HG03039 (cell line): ENCODE measurements around the gene TAGLN.
"Not testable (repeated sequence)": the region's sequence is repeated elsewhere in the genome, so short reads cannot be mapped to it uniquely, and the experiment has no call there.

Source experiments
- ATAC-seq: cut with Tn5 transposase; IDR thresholded peaks from one replicate; pipeline ENCODE4 v1.9.1; 2021; ENCODE audit warnings: mild to moderate bottlenecking, moderate library complexity; ENCODE audit not compliant: unreplicated experiment

Gene TAGLN

DNA sequence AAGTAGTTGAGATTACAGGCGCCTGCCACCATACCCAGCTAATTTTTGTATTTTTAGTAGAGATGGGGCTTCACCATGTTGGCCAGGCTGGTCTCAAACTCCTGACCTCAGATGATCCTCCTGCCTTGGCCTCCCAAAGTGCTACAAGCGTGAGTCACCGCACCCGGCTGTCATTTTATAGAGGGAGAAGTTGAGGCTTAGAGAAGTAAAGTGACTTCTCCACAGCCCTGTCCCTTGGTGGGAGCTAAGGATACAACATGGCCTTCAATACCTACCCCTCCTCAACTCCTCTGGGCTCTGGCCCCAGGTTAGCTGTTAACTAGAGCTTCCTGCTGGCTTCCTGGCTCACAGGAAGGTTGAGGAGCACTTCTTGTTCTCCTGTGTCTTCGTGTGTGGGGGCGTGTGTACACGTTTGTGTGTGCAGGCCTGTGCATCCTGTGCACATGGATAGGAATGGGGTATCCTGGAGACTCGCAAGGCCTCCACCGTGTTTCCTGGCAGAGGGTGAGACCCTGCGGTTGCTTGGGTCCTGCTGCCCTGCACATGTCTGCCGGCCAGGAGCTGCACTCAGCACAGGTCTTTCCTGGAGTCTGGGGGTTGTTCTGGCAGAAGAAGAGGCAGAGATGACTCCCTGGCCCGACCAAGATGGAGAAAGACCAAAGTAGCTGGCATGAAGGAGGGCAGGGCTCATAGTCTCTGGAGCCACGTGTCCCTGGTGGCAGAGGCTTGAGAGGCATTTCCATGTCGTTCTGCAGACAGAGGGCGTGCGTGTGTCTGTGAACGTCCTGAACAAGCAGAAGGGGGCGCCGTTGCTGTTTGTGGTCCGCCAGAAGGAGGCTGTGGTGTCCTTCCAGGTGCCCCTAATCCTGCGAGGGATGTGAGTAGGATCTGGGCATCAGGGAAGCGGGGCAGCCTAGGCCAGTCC lies 18.2 kb upstream of the TAGLN start:
- ATAC-seq = no peak

DNA sequence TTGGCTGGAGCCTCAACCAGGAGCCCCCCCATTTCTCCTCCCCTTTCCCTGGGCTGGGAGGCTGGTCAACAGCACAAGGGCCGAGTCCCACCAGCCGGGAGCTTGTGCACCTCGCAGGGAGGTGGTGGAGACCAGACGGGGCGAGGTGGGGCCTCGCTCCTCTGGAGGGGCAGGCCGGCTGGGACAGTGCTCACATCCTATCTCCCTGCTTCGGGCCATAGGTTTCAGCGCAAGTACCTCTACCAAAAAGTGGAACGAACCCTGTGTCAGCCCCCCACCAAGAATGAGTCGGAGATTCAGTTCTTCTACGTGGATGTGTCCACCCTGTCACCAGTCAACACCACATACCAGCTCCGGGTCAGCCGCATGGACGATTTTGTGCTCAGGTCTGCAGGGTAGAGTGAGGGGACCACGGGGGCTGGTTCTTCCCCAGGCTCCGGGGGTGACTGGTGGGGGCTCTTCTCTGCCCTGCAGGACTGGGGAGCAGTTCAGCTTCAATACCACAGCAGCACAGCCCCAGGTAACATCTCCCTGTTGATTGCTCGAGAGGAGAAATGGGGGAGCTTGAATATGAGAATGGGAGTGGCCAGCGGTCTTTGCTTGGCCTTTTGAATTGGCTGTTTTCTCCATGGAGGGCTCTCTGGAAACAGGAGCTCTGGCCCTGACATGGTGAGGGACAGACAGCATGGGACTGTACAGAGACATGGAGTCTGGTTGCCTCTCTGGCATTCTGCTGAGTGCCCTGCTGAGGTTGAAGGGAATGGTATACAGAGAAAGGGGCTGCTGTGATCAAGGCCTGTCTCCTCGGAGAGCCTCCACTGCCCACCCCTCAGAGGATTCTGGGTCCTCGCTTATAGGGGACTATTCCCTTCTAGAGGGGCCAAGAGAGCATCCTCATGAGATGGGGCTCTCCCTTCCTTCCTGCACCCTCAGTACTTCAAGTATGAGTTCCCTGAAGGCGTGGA lies 17.3 kb upstream of the TAGLN start:
- no peak for ATAC-seq

DNA sequence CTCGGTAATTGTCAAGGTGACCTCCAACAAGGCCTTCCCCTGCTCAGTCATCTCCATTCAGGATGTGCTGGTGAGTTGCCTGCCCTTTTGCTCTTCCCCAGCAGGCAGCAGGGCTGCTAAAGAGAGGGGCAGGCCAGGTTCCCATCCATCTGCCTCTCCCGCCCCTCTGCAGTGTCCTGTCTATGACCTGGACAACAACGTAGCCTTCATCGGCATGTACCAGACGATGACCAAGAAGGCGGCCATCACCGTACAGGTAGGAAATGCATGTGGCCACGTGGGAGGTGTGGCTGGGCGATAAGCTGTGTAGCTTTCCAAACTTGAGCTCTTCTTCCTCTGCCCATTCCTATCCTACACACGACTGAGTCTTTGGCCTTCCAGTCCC lies 16.6 kb upstream of the TAGLN start:
- ATAC-seq = no peak

GRCh38 chr11:117183178-117183577 lies 16.0 kb upstream of the TAGLN start:
- not testable (repeated sequence) for ATAC-seq

DNA sequence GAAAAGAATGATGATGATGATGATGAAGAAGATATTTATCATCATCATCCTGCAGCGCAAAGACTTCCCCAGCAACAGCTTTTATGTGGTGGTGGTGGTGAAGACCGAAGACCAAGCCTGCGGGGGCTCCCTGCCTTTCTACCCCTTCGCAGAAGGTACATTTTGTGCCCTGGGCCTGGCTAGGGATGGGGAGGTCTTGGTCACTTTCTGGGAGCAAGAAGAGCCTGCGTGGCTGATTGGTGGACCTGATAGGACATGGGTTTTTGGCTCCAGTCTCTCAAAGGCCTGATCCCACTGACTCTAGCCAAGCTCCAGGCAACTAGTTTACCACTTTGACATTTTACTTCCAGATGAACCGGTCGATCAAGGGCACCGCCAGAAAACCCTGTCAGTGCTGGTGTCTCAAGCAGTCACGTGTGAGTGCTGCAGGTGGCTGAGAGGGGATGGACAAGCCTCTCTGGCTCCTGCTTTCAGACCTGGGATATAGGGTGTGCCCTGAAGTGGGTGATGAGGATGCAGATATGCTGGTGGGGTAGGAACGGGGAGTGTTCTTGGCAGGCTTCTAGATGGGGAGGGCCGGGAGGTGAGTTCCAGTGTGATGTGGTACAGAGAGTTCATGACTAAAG lies 15.3 kb upstream of the TAGLN start:
- ATAC-seq = no peak

- no peak for ATAC-seq
These were observed 13.3 kb upstream of the TAGLN start for GRCh38 chr11:117185736-117186430.

DNA sequence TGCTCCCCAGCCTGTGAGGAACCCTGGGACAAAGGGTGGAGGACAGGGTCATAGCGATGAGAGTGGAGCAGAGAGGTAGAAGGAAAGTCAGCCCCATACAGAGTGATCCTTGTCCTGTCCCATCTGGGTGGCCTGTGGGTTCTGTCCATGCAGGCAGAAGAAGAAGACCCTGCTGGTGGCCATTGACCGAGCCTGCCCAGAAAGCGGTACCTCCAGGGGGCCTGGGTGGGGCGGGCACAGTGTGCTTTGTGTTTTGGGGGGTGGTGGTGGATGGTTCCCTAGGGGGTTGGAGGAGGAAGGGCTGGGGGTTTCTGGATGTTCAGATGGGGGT lies 12.8 kb upstream of the TAGLN start:
- no peak for ATAC-seq

GRCh38 chr11:117187007-117187406 lies 12.2 kb upstream of the TAGLN start:
- no peak for ATAC-seq

- ATAC-seq = no peak
These were observed 11.8 kb upstream of the TAGLN start for GRCh38 chr11:117187428-117187798.

- ATAC-seq = no peak
These were observed 11.2 kb upstream of the TAGLN start for GRCh38 chr11:117187799-117188481.

DNA sequence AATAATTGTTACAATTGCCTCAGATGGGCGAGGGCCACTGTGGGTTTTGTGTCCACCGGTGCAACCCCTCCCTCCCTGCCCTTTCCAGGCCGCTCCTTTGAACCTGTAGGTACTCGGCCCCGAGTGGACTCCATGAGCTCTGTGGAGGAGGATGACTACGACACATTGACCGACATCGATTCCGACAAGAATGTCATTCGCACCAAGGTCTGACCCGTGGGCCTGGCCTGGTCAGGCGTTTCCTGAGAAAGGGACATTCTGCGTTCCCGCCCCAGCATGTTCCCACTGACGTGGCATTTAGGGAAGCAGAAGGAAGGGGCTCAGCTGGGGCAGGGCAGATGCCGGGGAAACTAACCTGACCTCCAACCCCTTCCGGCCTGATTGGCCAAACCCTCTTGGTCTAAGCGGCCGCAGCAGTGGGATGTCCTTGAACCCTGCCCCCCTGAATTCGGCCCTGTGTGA lies 10.5 kb upstream of the TAGLN start:
- ATAC-seq = no peak

- no peak for ATAC-seq
These were observed 9.8 kb upstream of the TAGLN start for GRCh38 chr11:117189191-117189940.

DNA sequence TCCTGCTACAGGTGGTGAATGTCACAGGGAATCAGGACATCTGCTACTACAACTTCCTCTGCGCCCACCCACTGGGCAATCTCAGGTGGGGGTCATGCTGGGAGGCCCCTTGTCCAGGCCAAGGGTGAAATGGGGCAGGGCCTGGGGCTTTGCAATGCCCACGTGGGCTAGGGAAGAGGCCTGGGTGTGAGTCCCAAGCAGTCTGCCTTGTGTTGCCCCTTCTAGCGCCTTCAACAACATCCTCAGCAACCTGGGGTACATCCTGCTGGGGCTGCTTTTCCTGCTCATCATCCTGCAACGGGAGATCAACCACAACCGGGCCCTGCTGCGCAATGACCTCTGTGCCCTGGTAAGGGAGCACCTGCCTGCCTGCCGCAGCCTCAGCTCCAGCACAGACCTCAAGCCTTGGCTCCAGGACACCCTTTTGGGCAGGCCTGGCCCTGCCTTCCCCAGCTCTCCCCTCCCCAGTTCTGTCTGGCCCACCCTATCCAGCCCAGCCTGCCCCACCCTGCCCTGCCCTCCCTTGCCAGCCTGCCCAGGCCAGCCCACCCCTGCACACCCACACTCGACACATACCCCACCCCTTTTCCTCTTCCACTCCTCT lies 9.1 kb upstream of the TAGLN start:
- no peak for ATAC-seq

DNA sequence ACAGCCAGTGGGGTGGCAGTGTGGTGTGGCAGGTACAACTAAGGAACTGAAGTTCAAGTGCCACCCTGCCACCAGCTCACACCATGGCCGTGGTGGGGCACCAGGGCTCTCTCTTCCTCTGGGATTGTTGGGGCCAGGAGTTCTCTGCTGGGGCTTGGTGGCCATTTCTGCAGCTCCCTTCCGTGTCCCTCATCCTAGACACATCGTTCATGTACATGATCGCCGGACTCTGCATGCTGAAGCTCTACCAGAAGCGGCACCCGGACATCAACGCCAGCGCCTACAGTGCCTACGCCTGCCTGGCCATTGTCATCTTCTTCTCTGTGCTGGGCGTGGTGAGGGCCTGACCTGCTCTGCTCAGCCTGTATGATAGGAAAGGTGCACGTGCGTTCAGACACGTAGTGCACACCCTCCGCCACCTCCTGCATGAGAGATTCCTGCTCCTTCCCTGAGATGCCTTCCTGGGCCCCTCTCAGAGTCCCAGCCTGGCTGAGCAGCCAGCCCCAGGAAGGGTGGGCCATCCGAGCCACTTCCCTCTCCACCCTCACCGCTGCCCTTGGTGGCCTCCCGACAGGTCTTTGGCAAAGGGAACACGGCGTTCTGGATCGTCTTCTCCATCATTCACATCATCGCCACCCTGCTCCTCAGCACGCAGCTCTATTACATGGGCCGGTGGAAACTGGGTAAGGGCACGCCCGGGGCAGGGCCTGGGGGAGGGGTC lies 7.3 kb upstream of the TAGLN start:
- ATAC-seq = no peak

DNA sequence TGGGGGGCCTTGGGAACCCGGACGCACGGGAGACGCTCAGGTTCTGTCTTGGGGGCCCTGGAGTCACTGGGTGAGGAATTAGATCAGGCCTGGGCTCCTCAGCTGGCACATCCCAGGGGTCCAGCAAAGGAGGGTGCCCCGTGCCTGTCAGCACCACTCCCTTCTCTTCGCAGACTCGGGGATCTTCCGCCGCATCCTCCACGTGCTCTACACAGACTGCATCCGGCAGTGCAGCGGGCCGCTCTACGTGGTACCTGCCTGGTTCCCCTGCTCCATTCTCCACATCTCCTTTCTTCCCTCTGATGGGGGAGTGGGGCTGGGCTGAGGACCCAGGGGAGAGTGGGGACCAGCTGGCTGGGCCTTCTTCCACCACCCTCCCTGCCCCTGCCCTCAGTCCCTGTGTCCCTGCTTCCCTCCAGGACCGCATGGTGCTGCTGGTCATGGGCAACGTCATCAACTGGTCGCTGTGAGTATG lies 6.7 kb upstream of the TAGLN start:
- ATAC-seq = no peak

- ATAC-seq = no peak
These were observed 5.8 kb upstream of the TAGLN start for GRCh38 chr11:117193130-117194020.

GRCh38 chr11:117194267-117194666 lies 4.9 kb upstream of the TAGLN start:
- no peak for ATAC-seq
